ENCODE measurements around the gene GOLGA3. TPM values are rescaled to one million over a fixed set of nuclear protein-coding genes. Genes with fewer than 3 reads are reported as not detected.

The GOLGA3 gene
- total and polyA plus RNA-seq, 9 of the 15 experiments (the other 6 are each of a cell fraction or from before 2014, with no cell fraction given), result 1.9 to 48.1 (median 18.4) TPM

DNA sequence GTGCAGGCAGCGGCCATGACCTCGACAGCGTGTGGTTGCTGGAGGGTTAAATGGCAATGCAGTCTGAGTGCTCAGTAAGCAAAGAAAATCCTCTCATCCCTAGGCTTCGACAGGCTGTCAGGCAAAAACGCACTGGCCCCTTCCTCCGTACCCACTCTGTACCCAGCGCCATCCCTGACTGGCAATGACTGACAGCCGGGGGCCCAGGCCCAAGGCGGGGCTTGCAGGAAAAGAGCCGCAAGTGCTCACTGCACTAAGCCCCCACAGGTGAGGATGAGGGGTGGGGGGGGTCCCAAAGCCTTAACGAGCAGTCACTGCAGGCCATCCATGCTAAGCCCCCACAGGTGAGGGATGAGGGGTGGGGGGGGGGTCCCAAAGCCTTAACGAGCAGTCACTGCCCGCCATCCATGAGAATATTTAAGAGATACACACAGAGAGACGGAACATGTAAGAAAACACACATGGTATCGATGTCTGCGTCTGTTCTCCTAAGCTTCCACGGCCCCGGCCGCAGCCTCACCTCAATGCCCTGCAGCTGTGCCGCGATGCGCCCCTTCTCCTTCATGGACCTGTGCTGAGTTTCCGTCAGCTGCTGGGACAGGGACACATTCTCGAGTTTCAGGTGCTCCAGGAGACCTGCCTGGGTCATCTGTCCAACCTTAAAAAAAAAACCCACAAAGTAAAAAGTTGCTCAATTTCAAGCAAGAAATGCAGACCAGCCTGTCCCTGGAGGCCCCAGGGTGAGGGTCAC, 30.7 kb downstream of the GOLGA3 start:
- ATAC-seq (no peak), DNase-seq (ENCODE audit: extremely low read depth in 1 of 4, low spot score in 3 of 4) (no peak), FAIRE-seq (no peak)
- H3K27ac ChIP-seq (ENCODE audit: extremely low read depth, low read depth, low read length), result no peak overlapping the region
- ChIA-PET CTCF (ENCODE audit: low intra/inter-chr PET ratio) (interaction anchor here (0.7 kb wide), 1 partner anchor 8 kb away, joined by 3 read pairs; no protein-coding TSS in a partner anchor), POLR2A (interaction anchor here (0.6 to 1.0 kb wide), 2 partner anchors 9 to 1537 kb away, joined by 4 read pairs; no protein-coding TSS in a partner anchor)
- peaks cover 79% of the 10 kb centered on the region; the same call in 2 of the 3 replicates for H3K36me3 ChIP-seq (ENCODE audit: control insufficient read depth, insufficient read depth, low read length)
- no peaks in the 10 kb centered on the region for H3K79me2 ChIP-seq (ENCODE audit: control insufficient read depth, insufficient read depth, low read length)
- H3K4me2 ChIP-seq (ENCODE audit: insufficient read depth, low read length), result no peak overlapping the region
- H3K27me3 ChIP-seq (ENCODE audit: control insufficient read depth in 2 of 2, insufficient read depth in 2 of 2, low read length in 2 of 2), result no peaks in the 10 kb centered on the region
- no peak overlapping the region for H3K4me3 ChIP-seq
- H4K20me1 ChIP-seq (replicated peaks; ENCODE audit: control insufficient read depth, insufficient read depth, low read length), result no peaks in the 10 kb centered on the region
- no peaks in the 10 kb centered on the region for H3K9me3 ChIP-seq (replicated peaks; ENCODE audit: control insufficient read depth, insufficient read depth, low read depth, low read length)
- in situ Hi-C loops (cut with MboI), result no loop called here
- BruUV-seq (replicated peaks), result no TSS peak
- no peaks in the 10 kb centered on the region for H3K9me1 ChIP-seq (ENCODE audit: control insufficient read depth, insufficient read depth, low read length)
- TF ChIP-seq SREBF2 (CRISPR knock-in tag; IDR thresholded peaks at IDR 0.05), result no peak
- no peak for TF ChIP-seq CCAR2 (IDR thresholded peaks at IDR 0.05; ENCODE audit: low read depth, low read length)
- no peak for TF ChIP-seq HSF4 (CRISPR knock-in tag; IDR thresholded peaks at IDR 0.05; ENCODE audit: borderline replicate concordance)
- no peak for TF ChIP-seq CHCHD3 (CRISPR knock-in tag; IDR thresholded peaks at IDR 0.05)
- no peak for TF ChIP-seq ZFP30 (CRISPR knock-in tag; IDR thresholded peaks at IDR 0.05; ENCODE audit: borderline replicate concordance)
- no peak for TF ChIP-seq POLR3G (IDR thresholded peaks at IDR 0.05; ENCODE audit: extremely low read depth, insufficient read length, insufficient replicate concordance)
- no peak for TF ChIP-seq NR1H2 (CRISPR knock-in tag; IDR thresholded peaks at IDR 0.05)
- no peak for TF ChIP-seq ZHX1 (conservative IDR thresholded peaks at IDR 0.05; ENCODE audit: low read length)
- TF ChIP-seq MTA1 (IDR thresholded peaks at IDR 0.05; ENCODE audit: borderline replicate concordance), result no peak
- TF ChIP-seq ZNF3 (CRISPR knock-in tag; IDR thresholded peaks at IDR 0.05), result no peak
- TF ChIP-seq JUN (IDR thresholded peaks at IDR 0.05; ENCODE audit: borderline replicate concordance, low read depth, low read length), result no peak
- TF ChIP-seq JUN (CRISPR knock-in tag; IDR thresholded peaks at IDR 0.05; ENCODE audit: borderline replicate concordance), result no peak
- TF ChIP-seq ZNF23 (CRISPR knock-in tag; IDR thresholded peaks at IDR 0.05), result no peak
- H3K9ac ChIP-seq (ENCODE audit: insufficient read depth in 1 of 2, low read depth in 2 of 2, low read length in 2 of 2), result no peak overlapping the region; a peak in 1 of 4 replicates
- no peak overlapping the region for H2AFZ ChIP-seq (ENCODE audit: low read depth, low read length)
- intact Hi-C loops (cut with micrococcal nuclease), result no loop called here
- 91% methylated on average over 16 of the region's 24 CpGs for WGBS (ENCODE audit: insufficient coverage, low coverage, missing lambda C conversion rate)
- H3K4me1 ChIP-seq (replicated peaks in 1 of 2; ENCODE audit: control insufficient read depth in 2 of 2, insufficient read depth in 2 of 2, low read length in 2 of 2), result 0 out of 5 replicates have a peak, but pooled peaks cover 0 to 4% of the 10 kb centered on the region in 2 experiments
